K562 (cell line): ENCODE results near the gene TSTD2. TPM values are rescaled to one million over a fixed set of nuclear protein-coding genes. Genes with fewer than 3 reads are reported as not detected.

ENCODE experiments used
- polyA plus RNA-seq, 8 experiments: library from polyadenylated mRNA; depleted of rRNA in 4 of 8; stranded (reverse) in 5 of 8; unstranded in 3 of 8; fragments of >200 nt; fragmentation: Nextera tagmentation in 2 of 8; fragmentation: Illumina TruSeq in 1 of 8; extraction: Ambion mirVana in 2 of 8; extraction: Trizol in 1 of 8; gene quantifications; 2 replicates each; pipeline versions ENCODE4 v1.2.1 to v1.2.3, GENCODE V29; 2011 to 2014; ENCODE audit warnings: inconsistent platforms in 1 of 8, missing spikeins in 1 of 8
- total RNA-seq, 7 experiments: library from RNA; depleted of rRNA in 6 of 7; stranded (reverse); fragments of >200 nt in 6 of 7; fragmentation: Illumina TruSeq in 2 of 7; extraction: Trizol in 2 of 7; gene quantifications; 2 replicates each; pipeline versions ENCODE4 v1.2.1 to v1.2.3, GENCODE V29; 2011 to 2021; ENCODE audit warnings: low replicate concordance in 1 of 7
- TF ChIP-seq, protein P1 (sequence below), 2 experiments: IDR thresholded peaks in 1 of 2; conservative IDR thresholded peaks in 1 of 2; 2 replicates each; pipeline ENCODE4 v1.6.1; 2016; ENCODE audit warnings: low read depth in 2 of 2, mild to moderate bottlenecking in 1 of 2, missing compliant biosample characterization in 1 of 2, missing genetic modification characterization in 1 of 2, moderate library complexity in 1 of 2
- TF ChIP-seq, protein P2 (sequence below): IDR thresholded peaks from 2 replicates; pipeline ENCODE4 v1.6.1; 2012; ENCODE audit warnings: low read depth, low read length, improper control_type of control experiment, borderline replicate concordance

TSTD2 gene
- total and polyA plus RNA-seq, 9 of the 15 experiments (the other 6 are each of a cell fraction or from before 2014, with no cell fraction given), result 10.1 to 36.7 (median 19.0) TPM

DNA sequence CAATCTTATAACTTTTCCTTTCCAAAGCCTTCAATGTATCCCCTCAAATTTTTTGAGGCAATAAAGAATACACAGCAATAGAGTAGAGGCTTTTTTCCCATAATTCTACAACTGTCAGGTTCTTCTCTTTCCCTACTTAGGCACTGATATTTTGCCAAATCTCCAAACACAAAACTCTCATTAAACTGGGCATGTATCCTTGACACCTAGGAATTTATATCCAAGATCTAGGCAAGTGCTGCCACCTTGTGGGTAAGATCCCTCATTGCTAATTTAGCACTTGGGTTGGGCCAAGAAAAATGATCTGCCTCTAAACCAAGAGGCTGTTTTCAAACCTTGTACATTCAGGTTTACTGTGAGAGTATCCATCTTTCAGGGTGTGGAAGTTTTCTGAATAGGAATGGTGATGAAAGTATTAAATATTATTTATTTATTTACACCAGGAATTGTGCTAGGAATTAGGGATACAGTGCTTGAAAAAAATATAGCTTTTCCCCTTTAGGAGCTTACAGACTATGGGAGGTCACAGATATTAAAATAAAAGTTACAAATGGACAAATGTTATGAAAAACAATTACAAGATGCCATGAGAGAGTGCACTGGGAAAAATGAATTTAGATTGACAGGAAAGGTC is 17.6 kb downstream of the TSTD2 start (continued):
- TF ChIP-seq, protein P1, sequence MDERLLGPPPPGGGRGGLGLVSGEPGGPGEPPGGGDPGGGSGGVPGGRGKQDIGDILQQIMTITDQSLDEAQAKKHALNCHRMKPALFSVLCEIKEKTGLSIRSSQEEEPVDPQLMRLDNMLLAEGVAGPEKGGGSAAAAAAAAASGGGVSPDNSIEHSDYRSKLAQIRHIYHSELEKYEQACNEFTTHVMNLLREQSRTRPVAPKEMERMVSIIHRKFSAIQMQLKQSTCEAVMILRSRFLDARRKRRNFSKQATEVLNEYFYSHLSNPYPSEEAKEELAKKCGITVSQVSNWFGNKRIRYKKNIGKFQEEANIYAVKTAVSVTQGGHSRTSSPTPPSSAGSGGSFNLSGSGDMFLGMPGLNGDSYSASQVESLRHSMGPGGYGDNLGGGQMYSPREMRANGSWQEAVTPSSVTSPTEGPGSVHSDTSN (CRISPR knock-in tag; IDR thresholded peaks at IDR 0.05; ENCODE audit: low read depth), result no peak
- TF ChIP-seq, protein P1 (tag; conservative IDR thresholded peaks at IDR 0.05; ENCODE audit: low read depth), result 0 out of 2 replicates have a peak, but pooled peaks have one; percentile 32
- TF ChIP-seq, protein P2, sequence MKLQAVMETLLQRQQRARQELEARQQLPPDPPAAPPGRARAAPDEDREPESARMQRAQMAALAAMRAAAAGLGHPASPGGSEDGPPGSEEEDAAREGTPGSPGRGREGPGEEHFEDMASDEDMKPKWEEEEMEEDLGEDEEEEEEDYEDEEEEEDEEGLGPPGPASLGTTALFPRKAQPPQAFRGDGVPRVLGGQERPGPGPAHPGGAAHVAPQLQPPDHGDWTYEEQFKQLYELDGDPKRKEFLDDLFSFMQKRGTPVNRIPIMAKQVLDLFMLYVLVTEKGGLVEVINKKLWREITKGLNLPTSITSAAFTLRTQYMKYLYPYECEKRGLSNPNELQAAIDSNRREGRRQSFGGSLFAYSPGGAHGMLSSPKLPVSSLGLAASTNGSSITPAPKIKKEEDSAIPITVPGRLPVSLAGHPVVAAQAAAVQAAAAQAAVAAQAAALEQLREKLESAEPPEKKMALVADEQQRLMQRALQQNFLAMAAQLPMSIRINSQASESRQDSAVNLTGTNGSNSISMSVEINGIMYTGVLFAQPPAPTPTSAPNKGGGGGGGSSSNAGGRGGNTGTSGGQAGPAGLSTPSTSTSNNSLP, result 0 out of 2 replicates have a peak, but pooled peaks have one; percentile 62
